ENCODE results near the gene NBAS. TPM values are rescaled to one million over a fixed set of nuclear protein-coding genes. Genes with fewer than 3 reads are reported as not detected.

Gene NBAS
- total RNA-seq, 1 donor from 2014 or later, result 61.6 TPM

DNA sequence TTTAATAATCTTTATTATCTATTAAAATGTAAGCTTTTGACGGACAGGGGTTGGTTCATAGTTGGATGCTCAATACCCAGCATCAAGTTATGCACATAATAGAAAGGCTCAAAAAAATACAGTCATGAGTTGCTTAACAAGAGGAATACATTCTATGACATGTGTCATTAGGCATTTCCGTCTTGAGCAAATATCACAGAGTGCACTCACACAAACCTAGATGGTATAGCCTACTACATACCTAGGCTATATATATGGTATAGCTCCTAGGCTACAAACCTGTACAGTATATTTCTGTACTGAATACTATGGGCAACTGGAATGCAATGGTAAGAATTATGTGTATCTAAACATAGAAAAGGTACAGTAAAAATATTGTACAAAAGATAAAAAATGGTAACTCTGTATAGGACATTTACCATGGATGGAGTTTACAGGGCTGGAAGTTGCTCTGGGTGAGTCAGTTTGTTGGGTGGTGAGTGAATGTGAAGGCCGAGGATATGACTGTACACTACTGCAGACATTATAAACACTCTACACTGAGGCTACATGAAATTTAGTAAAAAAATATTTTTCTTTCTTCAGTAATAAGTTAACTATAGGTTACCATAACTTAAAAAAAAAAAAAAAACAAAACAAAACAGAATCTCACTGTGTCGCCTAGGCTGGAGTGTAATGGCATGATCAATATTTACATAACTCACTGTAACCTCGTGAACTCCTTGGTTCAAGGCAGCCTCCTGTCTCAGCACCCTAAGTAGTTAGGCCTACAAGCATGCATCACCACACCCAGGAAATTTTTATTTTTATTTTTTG is 201.2 kb downstream of the NBAS start:
- Mint-ChIP-seq H3K4me1 (no peaks in the 10 kb centered on the region), H3K27me3 (ENCODE audit: low read depth) (no peaks in the 10 kb centered on the region), H3K9me3 (no peaks in the 10 kb centered on the region), H3K27ac (ENCODE audit: unreplicated experiment) (no peak overlapping the region), H3K4me3 (no peak overlapping the region), H3K36me3 (ENCODE audit: low read depth) (peaks cover 18% of the 10 kb centered on the region)
- DNase-seq (ENCODE audit: low read depth, low spot score), result no peak
- TF ChIP-seq, protein P1, sequence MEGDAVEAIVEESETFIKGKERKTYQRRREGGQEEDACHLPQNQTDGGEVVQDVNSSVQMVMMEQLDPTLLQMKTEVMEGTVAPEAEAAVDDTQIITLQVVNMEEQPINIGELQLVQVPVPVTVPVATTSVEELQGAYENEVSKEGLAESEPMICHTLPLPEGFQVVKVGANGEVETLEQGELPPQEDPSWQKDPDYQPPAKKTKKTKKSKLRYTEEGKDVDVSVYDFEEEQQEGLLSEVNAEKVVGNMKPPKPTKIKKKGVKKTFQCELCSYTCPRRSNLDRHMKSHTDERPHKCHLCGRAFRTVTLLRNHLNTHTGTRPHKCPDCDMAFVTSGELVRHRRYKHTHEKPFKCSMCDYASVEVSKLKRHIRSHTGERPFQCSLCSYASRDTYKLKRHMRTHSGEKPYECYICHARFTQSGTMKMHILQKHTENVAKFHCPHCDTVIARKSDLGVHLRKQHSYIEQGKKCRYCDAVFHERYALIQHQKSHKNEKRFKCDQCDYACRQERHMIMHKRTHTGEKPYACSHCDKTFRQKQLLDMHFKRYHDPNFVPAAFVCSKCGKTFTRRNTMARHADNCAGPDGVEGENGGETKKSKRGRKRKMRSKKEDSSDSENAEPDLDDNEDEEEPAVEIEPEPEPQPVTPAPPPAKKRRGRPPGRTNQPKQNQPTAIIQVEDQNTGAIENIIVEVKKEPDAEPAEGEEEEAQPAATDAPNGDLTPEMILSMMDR (conservative IDR thresholded peaks at IDR 0.05), result no peak

DNA sequence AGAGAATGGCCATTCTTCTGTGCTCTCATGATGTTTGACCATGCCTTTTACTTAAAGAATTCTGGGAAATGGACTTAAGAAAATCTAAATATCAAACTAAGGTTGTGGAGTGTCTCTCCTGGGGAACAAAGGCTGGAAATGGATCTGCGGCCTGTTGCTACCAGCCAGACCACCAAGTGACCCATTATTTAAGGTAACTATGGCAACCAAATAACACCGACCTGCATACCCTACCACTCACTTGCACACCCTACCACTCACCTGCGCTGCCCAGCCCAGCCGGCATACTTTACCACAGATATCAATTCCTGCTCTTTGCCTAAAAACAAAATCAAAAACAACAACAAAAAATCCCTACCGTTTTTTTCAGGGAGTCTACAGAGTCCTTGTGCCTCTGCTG is 203.2 kb downstream of the NBAS start:
- no peaks in the 10 kb centered on the region for H3K27me3 Mint-ChIP-seq (ENCODE audit: low read depth)
- H3K27ac Mint-ChIP-seq (ENCODE audit: unreplicated experiment), result no peak overlapping the region

DNA sequence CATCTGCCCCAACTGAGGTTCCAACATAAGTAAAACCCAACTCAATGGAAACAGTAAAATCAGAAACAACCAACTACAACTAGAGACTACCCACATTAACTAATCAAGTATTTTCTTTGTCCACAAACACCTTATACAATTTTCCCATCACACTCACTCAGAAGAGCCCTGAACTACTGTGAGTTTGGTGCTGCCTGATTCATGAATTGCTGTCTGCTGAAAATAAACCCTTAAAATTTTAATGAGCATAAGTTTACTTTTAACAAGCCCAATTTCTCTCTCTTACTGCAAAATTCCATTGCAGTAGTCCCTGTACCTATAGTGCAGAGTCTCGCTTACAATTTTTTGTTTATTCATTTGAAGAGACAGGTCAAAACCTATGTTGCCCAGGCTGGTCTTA is 203.9 kb downstream of the NBAS start:
- H3K27ac Mint-ChIP-seq (ENCODE audit: unreplicated experiment), result no peak overlapping the region
- H3K4me3 Mint-ChIP-seq, result no peak overlapping the region
- H3K27me3 Mint-ChIP-seq (ENCODE audit: low read depth), result no peaks in the 10 kb centered on the region
- peaks cover 15% of the 10 kb centered on the region for H3K36me3 Mint-ChIP-seq (ENCODE audit: low read depth)
- TF ChIP-seq, protein P1 (conservative IDR thresholded peaks at IDR 0.05), result no peak
- H3K4me1 Mint-ChIP-seq, result no peaks in the 10 kb centered on the region
- no peaks in the 10 kb centered on the region for H3K9me3 Mint-ChIP-seq
- no peak for DNase-seq (ENCODE audit: low read depth, low spot score)

More for the DNA sequence above, 203.2 kb downstream of the NBAS start:
- no peak for DNase-seq (ENCODE audit: low read depth, low spot score)
- no peaks in the 10 kb centered on the region for H3K9me3 Mint-ChIP-seq
- TF ChIP-seq, protein P1 (conservative IDR thresholded peaks at IDR 0.05), result no peak
- peaks cover 15% of the 10 kb centered on the region for H3K36me3 Mint-ChIP-seq (ENCODE audit: low read depth)
- H3K4me1 Mint-ChIP-seq, result no peaks in the 10 kb centered on the region
- H3K4me3 Mint-ChIP-seq, result no peak overlapping the region

DNA sequence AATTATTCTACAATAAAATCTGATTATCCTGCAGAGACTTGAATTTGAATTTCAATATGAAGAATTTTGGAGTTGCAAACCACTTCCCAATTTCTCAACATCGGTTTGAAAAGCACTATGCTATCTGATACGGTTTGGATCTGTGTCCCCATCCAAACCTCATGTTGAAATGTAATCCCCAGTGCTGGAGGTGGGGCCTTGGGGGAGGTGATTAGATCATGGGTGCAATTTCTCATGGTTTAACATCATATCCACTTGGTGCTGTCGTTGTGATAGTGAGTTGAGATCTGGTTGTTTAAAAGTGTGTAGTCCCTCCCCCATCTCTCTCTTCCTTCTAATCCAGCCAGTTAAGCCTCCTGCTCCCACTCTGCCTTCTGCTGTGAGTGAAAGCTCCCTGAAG is 205.7 kb downstream of the NBAS start:
- TF ChIP-seq, protein P1 (conservative IDR thresholded peaks at IDR 0.05), result no peak
- Mint-ChIP-seq H3K9me3 (no peaks in the 10 kb centered on the region), H3K27me3 (ENCODE audit: low read depth) (no peaks in the 10 kb centered on the region), H3K4me3 (no peak overlapping the region), H3K4me1 (no peaks in the 10 kb centered on the region), H3K27ac (ENCODE audit: unreplicated experiment) (peak overlapping the region; percentile 31), H3K36me3 (ENCODE audit: low read depth) (peaks cover 22% of the 10 kb centered on the region)
- no peak for DNase-seq (ENCODE audit: low read depth, low spot score)

DNA sequence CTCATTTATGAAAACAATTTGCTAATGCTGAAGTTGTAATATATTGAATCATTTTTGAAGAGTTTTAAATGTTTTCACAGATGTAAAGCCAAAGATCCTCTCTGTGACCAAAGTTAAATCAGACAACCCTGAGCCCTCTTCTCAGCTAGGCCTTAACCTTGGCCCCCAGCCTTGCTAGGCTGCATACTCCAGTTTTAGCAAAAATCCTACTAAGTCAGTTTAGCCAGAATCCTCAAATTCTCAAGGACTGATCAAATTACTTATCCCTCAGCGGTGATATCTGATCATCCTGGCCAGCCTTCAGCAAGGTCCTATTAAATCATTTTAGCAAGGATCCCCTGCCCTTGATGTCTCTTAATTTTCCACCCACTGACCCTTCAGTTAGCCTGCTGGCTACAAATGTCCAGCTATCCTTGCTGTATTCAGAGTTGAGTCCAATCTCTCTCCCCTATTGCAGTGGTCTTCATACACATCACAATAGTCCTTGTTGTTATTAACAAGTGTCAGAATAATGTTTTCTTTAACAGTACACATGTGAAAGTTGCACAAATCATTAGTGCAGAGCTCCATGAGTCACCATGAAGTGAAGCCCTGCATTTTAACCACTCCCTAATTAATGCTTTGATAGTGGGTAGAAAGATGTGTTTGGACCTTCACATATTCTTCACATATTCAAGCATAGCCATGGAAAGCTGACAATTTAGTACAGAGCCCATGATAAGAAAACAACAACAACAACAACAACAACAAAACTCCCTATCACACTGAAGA is 206.4 kb downstream of the NBAS start:
- no peaks in the 10 kb centered on the region for H3K9me3 Mint-ChIP-seq

More for the DNA sequence above, 206.4 kb downstream of the NBAS start:
- TF ChIP-seq, protein P1 (conservative IDR thresholded peaks at IDR 0.05), result no peak
- H3K27me3 Mint-ChIP-seq (ENCODE audit: low read depth), result no peaks in the 10 kb centered on the region
- no peak overlapping the region for H3K4me3 Mint-ChIP-seq
- no peak overlapping the region for H3K27ac Mint-ChIP-seq (ENCODE audit: unreplicated experiment)
- H3K4me1 Mint-ChIP-seq, result no peaks in the 10 kb centered on the region
- no peak for DNase-seq (ENCODE audit: low read depth, low spot score)
- peaks cover 25% of the 10 kb centered on the region for H3K36me3 Mint-ChIP-seq (ENCODE audit: low read depth)
